GM20000 (cell line): ENCODE results near the gene CPEB2.
"Not testable (repeated sequence)": the region's sequence is repeated elsewhere in the genome, so short reads cannot be mapped to it uniquely, and the experiment has no call there.

Experiments
- DNase-seq: peaks from one replicate; pipeline ENCODE4 v3.0.0; 2012; ENCODE audit warnings: low spot score
- TF ChIP-seq, protein P1 (sequence below): IDR thresholded peaks from 2 replicates; pipeline ENCODE4 v1.5.1; 2012; ENCODE audit warnings: mild to moderate bottlenecking, control low read depth; ENCODE audit errors: extremely low read depth, missing control alignments

CPEB2 gene

DNA sequence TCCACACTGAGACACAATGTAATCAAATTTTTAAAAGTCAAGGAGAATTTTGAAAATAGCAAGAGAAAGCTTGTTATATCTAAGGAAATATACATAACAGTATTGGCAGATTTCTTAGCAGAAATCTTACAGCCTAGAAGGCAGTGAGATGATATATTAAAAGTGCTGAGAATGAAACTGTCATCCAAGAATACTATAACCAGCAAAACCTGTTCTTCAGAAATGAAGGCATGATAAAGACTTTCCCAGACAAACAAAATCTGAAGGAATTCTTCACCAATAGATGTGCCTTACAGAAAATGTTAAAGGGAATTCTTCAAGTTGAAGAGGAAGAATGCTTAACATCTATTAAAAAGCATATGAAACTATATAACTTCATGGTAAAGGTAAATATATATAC is 73.6 kb downstream of the CPEB2 start:
- TF ChIP-seq, protein P1, sequence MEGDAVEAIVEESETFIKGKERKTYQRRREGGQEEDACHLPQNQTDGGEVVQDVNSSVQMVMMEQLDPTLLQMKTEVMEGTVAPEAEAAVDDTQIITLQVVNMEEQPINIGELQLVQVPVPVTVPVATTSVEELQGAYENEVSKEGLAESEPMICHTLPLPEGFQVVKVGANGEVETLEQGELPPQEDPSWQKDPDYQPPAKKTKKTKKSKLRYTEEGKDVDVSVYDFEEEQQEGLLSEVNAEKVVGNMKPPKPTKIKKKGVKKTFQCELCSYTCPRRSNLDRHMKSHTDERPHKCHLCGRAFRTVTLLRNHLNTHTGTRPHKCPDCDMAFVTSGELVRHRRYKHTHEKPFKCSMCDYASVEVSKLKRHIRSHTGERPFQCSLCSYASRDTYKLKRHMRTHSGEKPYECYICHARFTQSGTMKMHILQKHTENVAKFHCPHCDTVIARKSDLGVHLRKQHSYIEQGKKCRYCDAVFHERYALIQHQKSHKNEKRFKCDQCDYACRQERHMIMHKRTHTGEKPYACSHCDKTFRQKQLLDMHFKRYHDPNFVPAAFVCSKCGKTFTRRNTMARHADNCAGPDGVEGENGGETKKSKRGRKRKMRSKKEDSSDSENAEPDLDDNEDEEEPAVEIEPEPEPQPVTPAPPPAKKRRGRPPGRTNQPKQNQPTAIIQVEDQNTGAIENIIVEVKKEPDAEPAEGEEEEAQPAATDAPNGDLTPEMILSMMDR = no peak
- DNase-seq = no peak

DNA sequence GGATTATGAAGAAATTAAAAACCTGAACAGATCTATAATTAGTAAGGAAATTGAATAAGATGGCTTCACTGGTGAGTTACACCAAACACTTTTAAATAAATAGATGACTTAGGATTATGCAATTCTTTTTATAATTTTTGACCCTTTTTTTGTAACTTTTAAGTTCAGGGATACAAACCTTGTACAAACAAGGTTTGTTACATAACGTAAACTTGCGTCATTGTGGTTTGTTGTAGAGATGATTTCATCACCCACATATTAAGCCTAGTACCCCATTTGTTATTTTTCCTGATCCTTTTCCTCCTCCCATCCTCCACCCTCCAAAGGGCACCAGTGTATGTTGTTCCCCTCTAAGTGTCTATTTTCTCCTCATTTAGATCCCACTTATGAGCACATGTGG is 75.7 kb downstream of the CPEB2 start:
- TF ChIP-seq, protein P1 = no peak
- no peak for DNase-seq

DNA sequence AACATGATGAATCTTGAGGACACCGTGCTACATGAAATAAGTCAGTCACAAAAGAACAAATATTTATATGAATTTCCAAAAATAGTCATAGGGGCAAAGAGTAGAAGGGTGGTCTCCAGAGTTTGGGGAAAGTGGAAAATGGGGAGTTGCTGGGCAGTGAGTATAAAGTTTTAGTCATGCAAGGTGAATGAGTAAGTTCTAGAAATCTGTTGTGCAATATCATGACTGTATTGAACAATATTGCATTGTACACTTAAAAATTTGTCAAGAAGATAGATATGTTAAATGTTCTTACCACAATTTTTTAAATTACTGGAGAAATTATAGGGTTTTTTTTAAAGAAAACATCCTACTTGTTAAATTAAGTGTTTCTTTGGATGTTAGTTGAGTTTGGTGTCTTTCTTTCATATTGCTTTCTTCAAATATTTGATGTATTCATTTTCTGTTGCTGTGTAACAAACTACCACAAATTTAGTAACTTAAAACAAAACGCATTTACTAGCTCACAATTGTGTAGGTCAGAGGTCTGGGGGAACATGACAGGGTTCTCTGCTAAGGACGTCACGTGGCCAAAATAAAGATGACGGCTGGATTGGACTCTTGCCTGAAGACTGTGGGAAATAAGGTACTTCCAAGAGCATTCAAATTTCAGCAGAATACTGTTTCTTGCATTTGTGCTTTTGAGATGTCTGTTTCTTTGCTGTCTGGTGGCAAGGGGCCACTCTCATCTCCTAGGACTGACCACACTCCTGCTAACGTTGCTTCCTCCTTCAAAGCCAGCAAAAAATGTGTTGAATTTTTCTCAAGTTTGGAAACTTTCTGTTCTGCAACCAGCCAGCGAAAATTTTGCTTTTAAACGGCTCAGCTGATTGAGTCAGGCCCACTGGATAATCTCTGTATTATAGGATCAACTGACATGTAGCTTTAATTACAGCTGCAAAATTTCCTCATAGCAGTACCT is 76.7 kb downstream of the CPEB2 start:
- TF ChIP-seq, protein P1 = no peak
- no peak for DNase-seq

DNA sequence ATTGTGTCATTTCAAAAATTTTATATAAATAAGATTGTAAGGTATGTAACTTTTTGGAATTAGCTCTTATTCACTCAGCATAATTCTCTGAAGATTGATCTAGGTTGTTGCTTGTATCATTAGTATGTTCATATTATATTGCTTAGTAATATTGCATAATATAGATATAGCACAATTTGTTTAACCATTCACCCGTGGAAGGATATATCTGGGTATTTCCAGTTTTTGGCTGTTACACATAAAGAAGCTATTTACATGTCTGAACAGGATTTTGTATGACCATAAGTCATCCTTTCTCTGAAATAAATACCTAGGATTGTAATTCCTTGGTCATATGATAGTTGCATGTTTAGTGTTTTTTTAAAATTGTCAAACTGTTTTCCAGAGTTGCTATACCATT is 82.5 kb downstream of the CPEB2 start:
- DNase-seq = no peak
- TF ChIP-seq, protein P1 = no peak

DNA sequence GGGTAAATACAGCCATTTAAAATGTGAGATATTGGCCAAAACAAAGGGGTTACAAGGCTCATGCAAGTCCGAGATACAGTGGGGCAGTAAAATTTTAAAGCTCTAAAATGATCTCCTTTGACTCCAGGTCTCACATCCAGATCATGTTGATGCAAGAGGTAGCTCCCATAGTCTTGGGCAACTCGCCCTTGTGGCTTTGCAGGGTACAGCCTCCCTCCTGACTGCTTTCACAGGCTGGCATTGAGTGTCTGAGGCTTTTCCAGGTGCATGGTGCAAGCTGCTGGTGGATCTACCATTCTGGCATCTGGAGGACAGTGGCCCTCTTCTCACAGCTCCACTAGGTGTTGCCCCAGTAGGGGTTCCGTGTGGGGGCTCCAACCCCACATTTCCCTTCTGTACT is 83.5 kb downstream of the CPEB2 start:
- DNase-seq = not testable (repeated sequence)

DNA sequence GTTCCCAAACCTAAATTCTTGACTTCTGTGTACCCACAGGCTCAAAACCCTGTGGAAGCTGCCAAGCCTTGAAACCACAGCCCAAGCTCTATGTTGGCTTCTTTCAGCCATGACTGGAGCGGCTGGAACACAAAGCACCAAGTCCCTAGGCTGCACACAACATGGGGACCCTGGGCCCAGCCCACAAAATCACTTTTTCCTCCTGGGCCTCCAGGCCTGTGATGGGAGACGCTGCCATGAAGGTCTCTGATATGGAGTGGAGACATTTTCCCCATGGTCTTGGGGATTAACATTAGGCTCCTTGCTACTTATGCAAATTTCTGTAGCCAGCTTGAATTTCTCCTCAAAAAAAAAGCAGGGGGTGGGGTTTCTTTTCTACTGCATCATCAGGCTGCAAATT is 84.0 kb downstream of the CPEB2 start:
- not testable (repeated sequence) for DNase-seq

DNA sequence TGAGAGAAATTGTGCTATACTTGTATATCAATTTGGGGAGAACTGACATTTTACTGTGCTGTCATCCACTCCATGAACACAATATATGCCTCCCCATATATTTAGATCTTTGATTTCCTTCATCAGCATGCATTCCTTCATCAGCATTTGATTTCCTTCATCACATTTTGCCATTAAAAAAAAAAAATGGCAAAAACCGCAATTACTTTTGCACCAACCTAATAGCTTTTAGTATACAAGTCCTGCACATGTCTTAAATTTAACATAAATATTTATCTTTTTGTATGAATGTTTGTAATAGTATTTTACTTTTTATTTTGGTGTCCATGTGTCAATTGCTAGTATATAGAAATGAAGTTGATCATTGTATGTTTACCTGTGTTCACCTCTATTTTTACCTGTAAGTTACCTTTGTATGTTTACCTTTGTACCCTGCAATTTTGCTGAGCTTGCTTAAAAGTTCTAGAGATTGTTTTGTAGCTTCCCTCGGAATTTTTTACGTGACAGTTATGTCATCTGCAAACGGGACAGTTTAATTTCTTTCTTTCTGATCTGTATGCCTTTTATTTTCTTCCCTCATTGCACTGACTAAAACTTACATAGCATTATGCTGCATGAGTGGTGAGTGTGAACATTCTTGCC is 86.2 kb downstream of the CPEB2 start:
- TF ChIP-seq, protein P1 = no peak
- no peak for DNase-seq

DNA sequence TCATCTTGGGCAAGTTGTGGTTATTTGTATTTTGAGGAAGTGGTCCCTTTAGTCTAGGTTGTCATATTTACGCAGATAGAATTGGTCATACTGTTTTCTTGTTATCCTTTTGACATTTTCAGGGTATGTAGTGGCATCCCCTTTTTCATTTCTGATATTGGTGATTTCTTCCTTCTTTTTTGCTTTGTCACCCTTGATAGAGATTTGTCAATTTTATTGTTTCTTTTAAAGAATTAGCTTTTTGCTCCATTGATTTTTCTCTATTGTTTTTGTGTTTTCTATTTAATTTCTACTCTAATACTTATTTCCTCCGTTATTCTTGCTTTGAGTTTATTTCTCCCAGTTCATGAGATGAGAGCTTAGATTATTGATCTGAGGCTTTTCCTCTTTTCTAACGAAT is 87.7 kb downstream of the CPEB2 start:
- no peak for DNase-seq
- TF ChIP-seq, protein P1 = no peak
